ENCODE data around the gene AKAP11. TPM values are rescaled to one million over a fixed set of nuclear protein-coding genes. Genes with fewer than 3 reads are reported as not detected.

The AKAP11 gene
- total and polyA plus RNA-seq, 9 of the 15 experiments (the other 6 are each of a cell fraction or from before 2014, with no cell fraction given): 2.2 to 31.3 (median 10.9) TPM

- TF ChIP-seq ZFP91 (CRISPR knock-in tag; IDR thresholded peaks at IDR 0.05) (no peak), CHCHD3 (CRISPR knock-in tag; IDR thresholded peaks at IDR 0.05) (no peak), ZNF785 (CRISPR knock-in tag; IDR thresholded peaks at IDR 0.05) (no peak), THAP12 (CRISPR knock-in tag; IDR thresholded peaks at IDR 0.05) (no peak), MAFF (IDR thresholded peaks at IDR 0.05; ENCODE audit: low read length) (no peak), MECOM (CRISPR knock-in tag; IDR thresholded peaks at IDR 0.05) (no peak), MNT (conservative IDR thresholded peaks at IDR 0.05) (peak in 1 of 2 experiments; percentile 54; a peak in 3 of 4 replicates), SMARCA5 (IDR thresholded peaks at IDR 0.05) (no peak), NRF1 (conservative IDR thresholded peaks at IDR 0.05 in 1 of 2, IDR thresholded peaks at IDR 0.05 in 1 of 2) (no peak), ETS2 (tag; IDR thresholded peaks at IDR 0.05; ENCODE audit: borderline replicate concordance, poor library complexity, severe bottlenecking) (no peak), ZNF707 (CRISPR knock-in tag; conservative IDR thresholded peaks at IDR 0.05) (no peak), CHAMP1 (IDR thresholded peaks at IDR 0.05) (no peak), BHLHE40 (IDR thresholded peaks at IDR 0.05; ENCODE audit: low read length) (peak; percentile 92), MITF (IDR thresholded peaks at IDR 0.05) (no peak), STAT5A (IDR thresholded peaks at IDR 0.05; ENCODE audit: borderline replicate concordance, low read length) (no peak), MBD1 (CRISPR knock-in tag; IDR thresholded peaks at IDR 0.05) (no peak)
These were observed 7.1 kb downstream of the AKAP11 start (continued) for GRCh38 chr13:42279080-42279479.

Data from K562 (cell line).